Measurements from ENCODE around the gene RTP5.

RTP5 gene

DNA sequence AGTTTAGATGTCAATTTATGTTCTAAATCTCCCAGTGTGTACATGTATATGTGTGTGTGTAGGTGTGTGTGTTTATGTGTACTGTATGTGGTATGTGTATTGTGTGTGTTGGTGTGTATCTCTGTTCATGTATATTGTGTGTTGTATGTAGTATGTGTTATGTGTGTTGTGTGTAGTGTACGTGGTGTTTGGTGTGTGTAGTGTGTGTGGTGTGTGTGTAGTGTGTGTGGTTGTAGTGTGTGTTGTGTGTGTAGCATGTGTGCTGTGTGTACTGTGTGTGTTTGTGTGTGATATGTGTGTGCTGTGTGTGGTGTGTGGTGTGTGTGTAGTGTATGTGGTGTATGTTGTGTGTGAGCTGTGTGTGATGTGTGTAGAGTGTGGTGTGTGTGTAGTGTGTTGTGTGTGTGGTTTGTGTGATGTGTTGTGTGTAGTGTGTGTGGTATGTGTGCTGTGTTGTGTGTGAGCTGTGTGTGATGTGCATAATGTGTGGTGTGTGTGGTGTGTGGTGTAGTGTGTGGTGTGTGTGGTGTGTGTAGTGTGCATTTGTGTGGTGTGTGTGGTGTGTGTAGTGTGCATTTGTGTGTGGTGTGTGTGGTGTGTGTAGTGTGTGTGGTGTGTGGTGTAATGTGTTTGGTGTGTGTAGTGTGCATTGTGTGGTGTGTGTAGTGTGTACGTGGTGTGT lies 5.2 kb upstream of the RTP5 start:
- no peak overlapping the region for H3K4me3 ChIP-seq (ENCODE audit: low read depth, low read length)
- TF ChIP-seq, protein P1, sequence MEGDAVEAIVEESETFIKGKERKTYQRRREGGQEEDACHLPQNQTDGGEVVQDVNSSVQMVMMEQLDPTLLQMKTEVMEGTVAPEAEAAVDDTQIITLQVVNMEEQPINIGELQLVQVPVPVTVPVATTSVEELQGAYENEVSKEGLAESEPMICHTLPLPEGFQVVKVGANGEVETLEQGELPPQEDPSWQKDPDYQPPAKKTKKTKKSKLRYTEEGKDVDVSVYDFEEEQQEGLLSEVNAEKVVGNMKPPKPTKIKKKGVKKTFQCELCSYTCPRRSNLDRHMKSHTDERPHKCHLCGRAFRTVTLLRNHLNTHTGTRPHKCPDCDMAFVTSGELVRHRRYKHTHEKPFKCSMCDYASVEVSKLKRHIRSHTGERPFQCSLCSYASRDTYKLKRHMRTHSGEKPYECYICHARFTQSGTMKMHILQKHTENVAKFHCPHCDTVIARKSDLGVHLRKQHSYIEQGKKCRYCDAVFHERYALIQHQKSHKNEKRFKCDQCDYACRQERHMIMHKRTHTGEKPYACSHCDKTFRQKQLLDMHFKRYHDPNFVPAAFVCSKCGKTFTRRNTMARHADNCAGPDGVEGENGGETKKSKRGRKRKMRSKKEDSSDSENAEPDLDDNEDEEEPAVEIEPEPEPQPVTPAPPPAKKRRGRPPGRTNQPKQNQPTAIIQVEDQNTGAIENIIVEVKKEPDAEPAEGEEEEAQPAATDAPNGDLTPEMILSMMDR (IDR thresholded peaks at IDR 0.05; ENCODE audit: control insufficient read depth, extremely low read depth, insufficient read depth) = no peak

DNA sequence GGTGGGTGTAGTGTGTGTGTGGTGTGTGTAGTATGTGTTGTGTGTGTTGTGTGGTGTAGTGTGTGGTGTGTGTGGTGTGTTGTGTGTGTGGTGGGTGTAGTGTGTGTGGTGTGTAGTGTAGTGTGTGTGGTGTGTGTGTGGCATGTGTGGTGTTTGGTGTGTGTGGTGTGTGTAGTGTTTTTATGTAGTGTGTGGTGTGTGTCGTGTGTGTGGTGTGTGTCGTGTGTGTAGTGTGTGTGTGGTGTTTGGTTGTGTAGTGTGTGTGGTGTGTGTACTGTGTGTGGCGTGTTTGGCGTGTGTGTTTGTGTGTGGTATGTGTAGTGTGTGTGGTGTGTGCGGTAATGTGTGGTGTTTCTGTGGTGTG lies 4.7 kb upstream of the RTP5 start:
- no peak for DNase-seq (ENCODE audit: low read depth)
- TF ChIP-seq, protein P1 (IDR thresholded peaks at IDR 0.05; ENCODE audit: control insufficient read depth, extremely low read depth, insufficient read depth) = no peak

More for the DNA sequence above, 5.2 kb upstream of the RTP5 start:
- DNase-seq (ENCODE audit: low read depth) = no peak

DNA sequence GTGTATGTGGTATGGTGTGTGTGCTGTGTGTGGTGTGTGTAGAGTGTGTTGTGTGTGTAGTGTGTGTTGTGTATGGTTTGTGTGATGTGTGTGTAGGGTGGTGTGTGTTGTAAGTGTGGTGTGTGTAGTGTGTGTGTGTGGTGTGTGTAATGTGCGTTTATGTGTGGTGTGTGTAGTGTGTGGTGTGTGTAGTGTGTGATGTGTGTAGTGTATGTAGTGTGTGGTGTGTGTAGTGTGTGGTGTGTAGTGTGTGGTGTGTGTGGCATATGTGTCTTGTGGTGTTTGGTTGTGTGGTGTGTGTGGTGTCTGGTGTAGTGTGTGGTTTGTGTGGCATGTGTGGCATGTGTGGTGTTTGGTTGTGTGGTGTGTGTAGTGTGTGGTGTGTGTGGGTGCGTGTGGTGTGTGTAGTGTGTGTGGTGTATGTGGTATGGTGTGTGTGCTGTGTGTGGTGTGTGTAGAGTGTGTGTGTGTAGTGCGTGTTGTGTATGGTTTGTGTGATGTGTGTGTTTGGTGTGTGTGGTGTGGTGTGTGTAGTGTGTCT lies 4.0 kb upstream of the RTP5 start:
- no peak for DNase-seq (ENCODE audit: low read depth)
- TF ChIP-seq, protein P1 (IDR thresholded peaks at IDR 0.05; ENCODE audit: control insufficient read depth, extremely low read depth, insufficient read depth) = no peak
- no peak overlapping the region for H3K4me3 ChIP-seq (ENCODE audit: low read depth, low read length)

More for the DNA sequence above, 4.7 kb upstream of the RTP5 start:
- no peak overlapping the region for H3K4me3 ChIP-seq (ENCODE audit: low read depth, low read length)

DNA sequence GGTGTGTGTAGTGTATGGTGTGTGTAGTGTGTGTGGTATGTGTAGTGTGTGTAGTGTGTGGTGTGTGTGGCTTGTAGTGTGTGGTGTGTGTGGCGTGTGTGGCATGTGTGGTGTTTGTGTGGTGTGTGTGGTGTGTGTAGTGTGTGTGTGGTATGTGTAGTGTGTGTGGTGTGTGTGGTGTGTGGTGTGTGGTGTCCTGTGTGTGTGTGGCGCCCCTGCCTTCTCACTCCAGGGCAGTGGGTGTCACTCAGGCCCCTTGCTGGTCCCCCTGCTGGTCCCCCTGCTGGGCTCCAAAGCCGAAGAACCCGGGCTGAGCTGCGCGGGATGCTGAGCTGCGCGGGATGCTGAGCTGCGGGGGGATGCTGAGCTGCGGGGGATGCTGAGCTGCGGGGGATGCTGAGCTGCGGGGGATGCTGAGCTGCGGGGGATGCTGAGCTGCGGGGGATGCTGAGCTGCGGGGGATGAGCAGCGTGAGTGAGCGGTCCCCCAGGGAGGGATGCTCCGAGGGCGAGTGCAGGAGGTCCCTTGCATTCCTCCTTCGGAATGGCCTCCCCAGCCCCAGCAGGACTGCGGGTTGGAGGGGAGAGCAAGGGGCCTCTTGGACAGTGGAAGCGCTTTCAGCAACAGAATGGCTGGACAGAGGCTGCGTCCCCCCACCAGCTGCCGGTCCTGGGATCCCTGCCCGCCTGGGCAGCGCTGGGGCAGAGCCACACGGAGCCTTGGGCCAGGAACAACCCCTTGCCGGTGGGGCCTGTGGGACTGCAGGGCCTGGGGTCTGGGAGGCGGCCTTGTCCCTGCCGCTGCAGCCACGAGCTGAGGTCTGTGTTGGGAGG lies 3.4 kb upstream of the RTP5 start:
- no peak for DNase-seq (ENCODE audit: low read depth)
- H3K4me3 ChIP-seq (ENCODE audit: low read depth, low read length) = no peak overlapping the region
- TF ChIP-seq, protein P1 (IDR thresholded peaks at IDR 0.05; ENCODE audit: control insufficient read depth, extremely low read depth, insufficient read depth) = no peak

DNA sequence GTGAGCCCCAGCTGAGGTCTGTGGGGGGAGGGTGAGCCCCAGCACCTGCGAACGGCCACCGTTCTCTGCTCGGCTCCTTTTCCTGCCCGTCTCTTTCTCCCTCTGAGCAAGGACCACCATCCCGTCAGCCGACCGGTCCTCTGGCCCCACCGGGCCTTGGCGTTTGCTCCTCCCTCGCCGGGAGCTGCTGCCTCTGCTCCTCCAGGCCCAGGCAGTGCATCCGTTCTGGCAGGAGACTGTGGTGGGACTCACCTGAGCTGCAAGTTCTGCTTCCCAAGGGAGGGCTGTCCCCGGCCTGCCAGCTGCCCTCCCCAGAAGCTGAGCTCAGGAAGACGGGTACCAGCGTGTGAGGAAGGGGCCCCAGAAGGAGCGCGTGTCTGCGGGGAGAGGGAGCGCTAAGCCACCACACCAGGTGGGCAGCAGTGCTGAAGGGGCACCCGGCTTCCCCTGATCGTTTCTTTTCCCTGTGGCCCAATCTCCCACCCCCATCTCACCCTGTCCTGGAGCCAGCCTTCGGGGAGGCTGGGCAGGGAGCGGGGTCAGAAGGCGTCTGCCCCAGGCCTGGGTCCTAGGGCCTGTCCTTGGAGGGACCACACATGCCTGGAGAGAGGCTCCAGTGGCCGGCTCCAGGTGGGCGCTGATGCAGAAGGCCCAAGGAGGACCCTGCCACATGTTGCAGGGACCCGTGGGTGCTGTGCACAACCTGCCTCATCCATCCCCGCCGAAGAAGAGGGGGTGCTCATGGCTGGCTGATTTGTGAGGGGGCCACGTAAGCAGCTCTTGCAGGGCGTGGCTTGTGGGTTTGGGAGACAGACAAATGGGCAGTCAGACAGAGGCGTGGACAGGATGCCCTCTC lies 2.5 kb upstream of the RTP5 start:
- TF ChIP-seq, protein P1 (IDR thresholded peaks at IDR 0.05; ENCODE audit: control insufficient read depth, extremely low read depth, insufficient read depth) = no peak
- DNase-seq (ENCODE audit: low read depth) = no peak
- no peak overlapping the region for H3K4me3 ChIP-seq (ENCODE audit: low read depth, low read length)

DNA sequence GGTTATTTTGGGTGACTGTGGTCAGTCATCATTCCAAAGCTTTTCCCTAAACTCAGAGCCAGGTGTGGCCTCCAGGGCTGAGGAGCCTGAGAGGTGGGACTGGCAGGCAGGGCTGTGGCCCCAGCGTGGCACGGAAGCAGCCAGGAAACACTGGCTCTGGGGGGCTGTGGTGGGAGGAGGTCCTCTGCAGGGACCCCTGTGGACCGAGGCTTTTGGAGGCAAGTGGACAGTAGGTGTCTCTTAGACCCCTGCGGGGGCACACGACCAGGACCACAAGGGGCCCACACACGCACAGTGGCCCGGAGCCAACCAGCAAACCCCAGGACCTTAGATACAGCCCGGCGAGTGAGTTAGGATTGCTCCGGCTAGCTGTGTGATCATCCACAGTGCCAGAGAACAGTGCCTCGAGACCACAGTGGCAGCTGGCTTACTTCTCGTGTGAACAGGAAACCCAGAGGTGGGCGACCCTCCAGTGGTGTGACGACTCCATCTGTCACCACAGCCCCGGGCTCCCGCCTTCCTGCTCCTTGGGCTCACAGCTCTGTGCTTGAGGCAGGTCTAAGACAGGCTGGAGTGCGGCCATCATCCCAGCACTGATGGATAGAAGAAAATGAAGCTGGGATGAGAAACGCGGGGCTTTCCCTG lies 1.6 kb upstream of the RTP5 start:
- no peak overlapping the region for H3K4me3 ChIP-seq (ENCODE audit: low read depth, low read length)
- DNase-seq (ENCODE audit: low read depth) = no peak
- TF ChIP-seq, protein P1 (IDR thresholded peaks at IDR 0.05; ENCODE audit: control insufficient read depth, extremely low read depth, insufficient read depth) = no peak

Data from LNCaP clone FGC (cell line).